H1 (cell line): ENCODE results near the gene NEB. TPM values are rescaled to one million over a fixed set of nuclear protein-coding genes. Genes with fewer than 3 reads are reported as not detected.

ENCODE experiments used
- SUZ12 ChIP-seq: fragments of 200-600 bp; sonication (generic); IDR thresholded peaks from 2 replicates; pipeline ENCODE4 v1.6.1; 2012; ENCODE audit warnings: mild to moderate bottlenecking, inconsistent platforms, low read length, moderate library complexity, mixed read lengths
- polyA plus RNA-seq, 7 experiments: library from polyadenylated mRNA; depleted of rRNA in 3 of 7; stranded (reverse) in 5 of 7; unstranded in 2 of 7; fragments of >200 nt in 5 of 7; fragments of 200-250 nt in 2 of 7; gene quantifications; 1 replicate in 5 of 7; 2 replicates in 1 of 7; 4 replicates in 1 of 7; pipeline versions ENCODE4 v1.2.1 to v1.2.3, GENCODE V29; 2011 to 2013; ENCODE audit warnings: missing spikeins in 2 of 7, mixed read lengths in 2 of 7
- total RNA-seq: library from RNA; stranded (reverse); fragmentation: NEBNext Ultra II Directional; extraction: Animal tissue kit (Norgen Biotek cat#: 25700); gene quantifications from 2 replicates; pipeline ENCODE4 v1.2.1, GENCODE V29; 2021
- TF ChIP-seq, protein P1 (sequence below): fragments of 300-600 bp; sonication (generic); IDR thresholded peaks from 2 replicates; pipeline ENCODE4 v1.7.1; 2012; ENCODE audit warnings: low read length, moderate library complexity, mild to moderate bottlenecking, inconsistent platforms; ENCODE audit not compliant: insufficient replicate concordance

NEB gene
- total and polyA plus RNA-seq, 2 of the 8 experiments (the other 6 are each of a cell fraction or from before 2014, with no cell fraction given) = 1.4 to 2.5 TPM

DNA sequence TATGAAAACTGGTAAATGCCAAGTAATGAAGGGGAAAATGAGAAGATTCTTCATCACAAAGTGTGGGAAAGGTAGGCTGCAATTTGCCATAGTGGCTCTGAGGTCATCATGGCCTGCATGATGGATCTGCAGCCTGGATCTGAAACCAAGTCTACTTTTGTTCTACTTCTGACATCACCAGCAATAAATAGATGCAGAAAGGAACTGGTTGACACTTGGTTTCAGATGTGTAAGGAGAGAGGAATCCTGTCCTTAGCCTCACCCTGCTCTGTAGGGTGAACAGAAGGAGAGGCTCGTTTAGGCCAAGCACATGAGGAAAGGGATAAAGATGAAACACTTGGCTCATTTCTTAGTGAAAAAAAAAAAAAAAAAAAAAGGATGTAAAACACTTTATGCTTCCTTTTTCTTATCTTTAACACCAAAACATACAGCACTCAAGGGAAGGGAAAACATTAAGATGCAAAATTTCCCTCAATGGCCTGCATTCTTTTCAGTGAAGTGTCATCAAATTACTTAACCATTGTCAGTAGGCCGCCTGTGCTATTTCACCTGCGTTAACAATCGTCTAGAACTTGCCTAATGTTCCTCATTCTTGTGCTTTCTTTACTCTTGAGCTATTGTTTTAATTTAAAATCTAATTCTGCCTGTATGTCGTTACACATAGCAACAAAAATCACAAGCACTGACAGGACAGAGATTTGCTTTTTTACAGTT, 3.9 kb downstream of the NEB start (continued):
- TF ChIP-seq, protein P1, sequence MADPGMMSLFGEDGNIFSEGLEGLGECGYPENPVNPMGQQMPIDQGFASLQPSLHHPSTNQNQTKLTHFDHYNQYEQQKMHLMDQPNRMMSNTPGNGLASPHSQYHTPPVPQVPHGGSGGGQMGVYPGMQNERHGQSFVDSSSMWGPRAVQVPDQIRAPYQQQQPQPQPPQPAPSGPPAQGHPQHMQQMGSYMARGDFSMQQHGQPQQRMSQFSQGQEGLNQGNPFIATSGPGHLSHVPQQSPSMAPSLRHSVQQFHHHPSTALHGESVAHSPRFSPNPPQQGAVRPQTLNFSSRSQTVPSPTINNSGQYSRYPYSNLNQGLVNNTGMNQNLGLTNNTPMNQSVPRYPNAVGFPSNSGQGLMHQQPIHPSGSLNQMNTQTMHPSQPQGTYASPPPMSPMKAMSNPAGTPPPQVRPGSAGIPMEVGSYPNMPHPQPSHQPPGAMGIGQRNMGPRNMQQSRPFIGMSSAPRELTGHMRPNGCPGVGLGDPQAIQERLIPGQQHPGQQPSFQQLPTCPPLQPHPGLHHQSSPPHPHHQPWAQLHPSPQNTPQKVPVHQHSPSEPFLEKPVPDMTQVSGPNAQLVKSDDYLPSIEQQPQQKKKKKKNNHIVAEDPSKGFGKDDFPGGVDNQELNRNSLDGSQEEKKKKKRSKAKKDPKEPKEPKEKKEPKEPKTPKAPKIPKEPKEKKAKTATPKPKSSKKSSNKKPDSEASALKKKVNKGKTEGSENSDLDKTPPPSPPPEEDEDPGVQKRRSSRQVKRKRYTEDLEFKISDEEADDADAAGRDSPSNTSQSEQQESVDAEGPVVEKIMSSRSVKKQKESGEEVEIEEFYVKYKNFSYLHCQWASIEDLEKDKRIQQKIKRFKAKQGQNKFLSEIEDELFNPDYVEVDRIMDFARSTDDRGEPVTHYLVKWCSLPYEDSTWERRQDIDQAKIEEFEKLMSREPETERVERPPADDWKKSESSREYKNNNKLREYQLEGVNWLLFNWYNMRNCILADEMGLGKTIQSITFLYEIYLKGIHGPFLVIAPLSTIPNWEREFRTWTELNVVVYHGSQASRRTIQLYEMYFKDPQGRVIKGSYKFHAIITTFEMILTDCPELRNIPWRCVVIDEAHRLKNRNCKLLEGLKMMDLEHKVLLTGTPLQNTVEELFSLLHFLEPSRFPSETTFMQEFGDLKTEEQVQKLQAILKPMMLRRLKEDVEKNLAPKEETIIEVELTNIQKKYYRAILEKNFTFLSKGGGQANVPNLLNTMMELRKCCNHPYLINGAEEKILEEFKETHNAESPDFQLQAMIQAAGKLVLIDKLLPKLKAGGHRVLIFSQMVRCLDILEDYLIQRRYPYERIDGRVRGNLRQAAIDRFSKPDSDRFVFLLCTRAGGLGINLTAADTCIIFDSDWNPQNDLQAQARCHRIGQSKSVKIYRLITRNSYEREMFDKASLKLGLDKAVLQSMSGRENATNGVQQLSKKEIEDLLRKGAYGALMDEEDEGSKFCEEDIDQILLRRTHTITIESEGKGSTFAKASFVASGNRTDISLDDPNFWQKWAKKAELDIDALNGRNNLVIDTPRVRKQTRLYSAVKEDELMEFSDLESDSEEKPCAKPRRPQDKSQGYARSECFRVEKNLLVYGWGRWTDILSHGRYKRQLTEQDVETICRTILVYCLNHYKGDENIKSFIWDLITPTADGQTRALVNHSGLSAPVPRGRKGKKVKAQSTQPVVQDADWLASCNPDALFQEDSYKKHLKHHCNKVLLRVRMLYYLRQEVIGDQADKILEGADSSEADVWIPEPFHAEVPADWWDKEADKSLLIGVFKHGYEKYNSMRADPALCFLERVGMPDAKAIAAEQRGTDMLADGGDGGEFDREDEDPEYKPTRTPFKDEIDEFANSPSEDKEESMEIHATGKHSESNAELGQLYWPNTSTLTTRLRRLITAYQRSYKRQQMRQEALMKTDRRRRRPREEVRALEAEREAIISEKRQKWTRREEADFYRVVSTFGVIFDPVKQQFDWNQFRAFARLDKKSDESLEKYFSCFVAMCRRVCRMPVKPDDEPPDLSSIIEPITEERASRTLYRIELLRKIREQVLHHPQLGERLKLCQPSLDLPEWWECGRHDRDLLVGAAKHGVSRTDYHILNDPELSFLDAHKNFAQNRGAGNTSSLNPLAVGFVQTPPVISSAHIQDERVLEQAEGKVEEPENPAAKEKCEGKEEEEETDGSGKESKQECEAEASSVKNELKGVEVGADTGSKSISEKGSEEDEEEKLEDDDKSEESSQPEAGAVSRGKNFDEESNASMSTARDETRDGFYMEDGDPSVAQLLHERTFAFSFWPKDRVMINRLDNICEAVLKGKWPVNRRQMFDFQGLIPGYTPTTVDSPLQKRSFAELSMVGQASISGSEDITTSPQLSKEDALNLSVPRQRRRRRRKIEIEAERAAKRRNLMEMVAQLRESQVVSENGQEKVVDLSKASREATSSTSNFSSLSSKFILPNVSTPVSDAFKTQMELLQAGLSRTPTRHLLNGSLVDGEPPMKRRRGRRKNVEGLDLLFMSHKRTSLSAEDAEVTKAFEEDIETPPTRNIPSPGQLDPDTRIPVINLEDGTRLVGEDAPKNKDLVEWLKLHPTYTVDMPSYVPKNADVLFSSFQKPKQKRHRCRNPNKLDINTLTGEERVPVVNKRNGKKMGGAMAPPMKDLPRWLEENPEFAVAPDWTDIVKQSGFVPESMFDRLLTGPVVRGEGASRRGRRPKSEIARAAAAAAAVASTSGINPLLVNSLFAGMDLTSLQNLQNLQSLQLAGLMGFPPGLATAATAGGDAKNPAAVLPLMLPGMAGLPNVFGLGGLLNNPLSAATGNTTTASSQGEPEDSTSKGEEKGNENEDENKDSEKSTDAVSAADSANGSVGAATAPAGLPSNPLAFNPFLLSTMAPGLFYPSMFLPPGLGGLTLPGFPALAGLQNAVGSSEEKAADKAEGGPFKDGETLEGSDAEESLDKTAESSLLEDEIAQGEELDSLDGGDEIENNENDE = peak; percentile 40
- no peak for TF ChIP-seq SUZ12
- TF ChIP-seq, all 59 proteins: peak for 1
